ENCODE results near the gene CHN2.

The CHN2 gene

DNA sequence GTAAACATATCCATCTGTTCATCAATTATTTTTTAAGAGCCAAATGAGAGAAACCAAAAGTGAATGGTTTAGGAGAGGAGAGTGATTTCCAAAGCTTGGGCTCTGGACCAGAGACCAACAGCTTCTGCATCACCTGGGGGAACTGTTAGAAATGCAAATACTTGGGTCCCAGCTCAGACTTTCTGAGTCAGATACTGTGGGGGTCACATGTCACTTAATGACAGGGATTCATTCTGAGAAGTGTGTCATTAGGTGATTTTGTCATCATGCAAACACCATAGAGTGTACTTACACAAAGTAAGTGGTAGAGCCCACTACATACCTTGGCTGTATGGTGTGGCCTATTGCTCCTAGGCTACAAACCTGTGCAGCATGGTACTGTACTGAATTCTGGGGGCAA is 240.6 kb downstream of the CHN2 start:
- no peaks in the 10 kb centered on the region for H3K9me3 ChIP-seq (ENCODE audit: control extremely low read depth in 1 of 5, control insufficient read depth in 4 of 5, insufficient read depth in 2 of 5, low read depth in 1 of 5, low read length in 4 of 5)
- H3K27me3 ChIP-seq (replicated peaks in 2 of 5; ENCODE audit: control insufficient read depth in 4 of 5, insufficient read depth in 5 of 5, low read length in 4 of 5), result no peaks in the 10 kb centered on the region
- H3K4me1 ChIP-seq (ENCODE audit: control extremely low read depth in 1 of 4, control insufficient read depth in 4 of 4, insufficient read depth in 4 of 4, low read length in 3 of 4), result no peaks in the 10 kb centered on the region
- no peak for DNase-seq
- ChIA-PET CTCF (no interaction called here), POLR2A (no interaction called here)
- H3K27ac ChIP-seq (ENCODE audit: insufficient read depth in 1 of 2, low read depth in 1 of 2, low read length in 2 of 2, poor library complexity in 1 of 2, severe bottlenecking in 2 of 2), result no peak overlapping the region
- no peak overlapping the region for H3K4me3 ChIP-seq (ENCODE audit: control insufficient read depth in 1 of 7, extremely low read depth in 1 of 7, insufficient read depth in 4 of 7, low read depth in 2 of 7, low read length in 6 of 7)
- no peaks in the 10 kb centered on the region for H3K36me3 ChIP-seq (ENCODE audit: control insufficient read depth in 4 of 4, insufficient read depth in 4 of 4, low read length in 3 of 4)

DNA sequence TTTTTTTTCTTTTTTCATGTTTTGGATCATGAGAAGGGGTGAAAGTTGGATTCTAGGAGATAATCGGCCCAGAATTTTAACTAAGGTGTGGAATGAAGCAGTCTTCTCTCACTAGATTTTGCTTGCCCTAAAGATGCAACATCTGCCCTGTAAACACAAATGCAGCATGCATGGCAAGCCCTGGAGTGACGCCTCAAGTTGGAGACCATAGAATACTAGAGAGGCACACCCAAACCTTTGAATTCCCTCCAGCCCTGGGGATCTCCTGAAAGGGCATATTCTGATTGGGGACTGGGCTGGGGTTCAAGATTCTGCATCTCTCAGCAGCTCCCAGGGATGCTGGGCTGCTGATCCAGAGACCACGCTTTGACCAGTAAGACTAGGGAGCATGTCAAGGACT is 241.3 kb downstream of the CHN2 start:
- no peaks in the 10 kb centered on the region for H3K9me3 ChIP-seq (ENCODE audit: control extremely low read depth in 1 of 5, control insufficient read depth in 4 of 5, insufficient read depth in 2 of 5, low read depth in 1 of 5, low read length in 4 of 5)
- no peak for DNase-seq
- POLR2A ChIA-PET, result no interaction called here
- whole genome bisulfite sequencing (ENCODE audit: insufficient coverage), result 100% methylated on average over 1 of the region's 3 CpGs
- H3K4me3 ChIP-seq (ENCODE audit: control insufficient read depth in 1 of 7, extremely low read depth in 1 of 7, insufficient read depth in 4 of 7, low read depth in 2 of 7, low read length in 6 of 7), result no peak overlapping the region
- H3K4me1 ChIP-seq (ENCODE audit: control extremely low read depth in 1 of 4, control insufficient read depth in 4 of 4, insufficient read depth in 4 of 4, low read length in 3 of 4), result no peaks in the 10 kb centered on the region
- no peaks in the 10 kb centered on the region for H3K27me3 ChIP-seq (replicated peaks in 2 of 5; ENCODE audit: control insufficient read depth in 4 of 5, insufficient read depth in 5 of 5, low read length in 4 of 5)
- CTCF ChIA-PET, result interaction anchor here (0.9 kb wide), 1 partner anchor 17 kb away, joined by 3 read pairs; no protein-coding TSS in a partner anchor
- no peaks in the 10 kb centered on the region for H3K36me3 ChIP-seq (ENCODE audit: control insufficient read depth in 4 of 4, insufficient read depth in 4 of 4, low read length in 3 of 4)
- no peak overlapping the region for H3K27ac ChIP-seq (ENCODE audit: insufficient read depth in 1 of 2, low read depth in 1 of 2, low read length in 2 of 2, poor library complexity in 1 of 2, severe bottlenecking in 2 of 2)

DNA sequence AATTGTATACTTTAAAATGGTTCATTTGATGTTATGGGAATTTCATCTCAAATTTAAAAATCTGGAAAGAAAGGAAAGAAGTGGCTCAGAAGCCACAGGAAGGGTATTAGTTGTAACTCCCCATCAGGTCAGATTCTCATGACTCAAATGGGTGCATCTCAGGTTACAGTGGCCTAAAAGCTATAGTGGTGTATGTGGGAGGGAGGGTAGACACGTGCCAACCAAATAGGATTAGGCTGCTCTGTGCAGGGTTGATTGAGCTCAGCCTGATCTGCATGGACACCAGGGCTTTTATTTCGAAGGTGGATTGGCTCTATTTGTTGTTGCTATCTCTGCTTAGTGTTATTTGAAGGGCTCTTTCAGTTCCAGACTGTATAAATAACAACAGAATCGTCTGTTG is 247.6 kb downstream of the CHN2 start:
- no peak overlapping the region for H3K4me3 ChIP-seq (ENCODE audit: control insufficient read depth in 1 of 7, extremely low read depth in 1 of 7, insufficient read depth in 4 of 7, low read depth in 2 of 7, low read length in 6 of 7)
- no peak overlapping the region for H3K27ac ChIP-seq (ENCODE audit: insufficient read depth in 1 of 2, low read depth in 1 of 2, low read length in 2 of 2, poor library complexity in 1 of 2, severe bottlenecking in 2 of 2)
- WGBS (ENCODE audit: insufficient coverage), result 93% methylated on average over 2 of the region's 3 CpGs
- no peaks in the 10 kb centered on the region for H3K27me3 ChIP-seq (replicated peaks in 2 of 5; ENCODE audit: control insufficient read depth in 4 of 5, insufficient read depth in 5 of 5, low read length in 4 of 5)
- H3K36me3 ChIP-seq (ENCODE audit: control insufficient read depth in 4 of 4, insufficient read depth in 4 of 4, low read length in 3 of 4), result no peaks in the 10 kb centered on the region
- no peaks in the 10 kb centered on the region for H3K9me3 ChIP-seq (ENCODE audit: control extremely low read depth in 1 of 5, control insufficient read depth in 4 of 5, insufficient read depth in 2 of 5, low read depth in 1 of 5, low read length in 4 of 5)
- no peaks in the 10 kb centered on the region for H3K4me1 ChIP-seq (ENCODE audit: control extremely low read depth in 1 of 4, control insufficient read depth in 4 of 4, insufficient read depth in 4 of 4, low read length in 3 of 4)
- ChIA-PET POLR2A (no interaction called here), CTCF (no interaction called here)
- no peak for DNase-seq

DNA sequence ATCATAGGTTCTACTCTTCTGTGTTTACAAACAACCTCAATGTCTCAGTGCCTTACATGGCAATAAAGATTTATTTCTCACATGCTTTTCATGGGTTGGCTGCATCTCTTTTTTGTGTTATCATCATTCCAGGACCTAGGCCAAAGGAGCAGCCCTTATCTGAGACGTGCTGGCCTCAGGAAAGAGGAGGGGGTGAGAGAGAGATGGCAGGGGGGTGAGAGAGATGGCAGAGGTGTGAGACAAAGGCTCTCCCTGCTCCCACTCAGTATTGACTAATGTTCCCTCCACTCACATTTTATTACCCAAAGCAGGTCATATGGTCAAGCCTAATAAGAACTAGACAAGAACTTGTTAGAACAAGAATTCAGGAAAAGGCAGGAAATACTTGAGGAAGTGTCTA is 249.0 kb downstream of the CHN2 start:
- no peak overlapping the region for H3K4me3 ChIP-seq (ENCODE audit: control insufficient read depth in 1 of 7, extremely low read depth in 1 of 7, insufficient read depth in 4 of 7, low read depth in 2 of 7, low read length in 6 of 7)
- no peaks in the 10 kb centered on the region for H3K36me3 ChIP-seq (ENCODE audit: control insufficient read depth in 4 of 4, insufficient read depth in 4 of 4, low read length in 3 of 4)
- no peaks in the 10 kb centered on the region for H3K4me1 ChIP-seq (ENCODE audit: control extremely low read depth in 1 of 4, control insufficient read depth in 4 of 4, insufficient read depth in 4 of 4, low read length in 3 of 4)
- POLR2A ChIA-PET, result no interaction called here
- no peaks in the 10 kb centered on the region for H3K27me3 ChIP-seq (replicated peaks in 2 of 5; ENCODE audit: control insufficient read depth in 4 of 5, insufficient read depth in 5 of 5, low read length in 4 of 5)
- no peak for DNase-seq
- WGBS (ENCODE audit: insufficient coverage), result no CpG with 5 or more reads among the region's 1 CpG
- CTCF ChIA-PET, result no interaction called here
- no peaks in the 10 kb centered on the region for H3K9me3 ChIP-seq (ENCODE audit: control extremely low read depth in 1 of 5, control insufficient read depth in 4 of 5, insufficient read depth in 2 of 5, low read depth in 1 of 5, low read length in 4 of 5)
- H3K27ac ChIP-seq (ENCODE audit: insufficient read depth in 1 of 2, low read depth in 1 of 2, low read length in 2 of 2, poor library complexity in 1 of 2, severe bottlenecking in 2 of 2), result no peak overlapping the region

DNA sequence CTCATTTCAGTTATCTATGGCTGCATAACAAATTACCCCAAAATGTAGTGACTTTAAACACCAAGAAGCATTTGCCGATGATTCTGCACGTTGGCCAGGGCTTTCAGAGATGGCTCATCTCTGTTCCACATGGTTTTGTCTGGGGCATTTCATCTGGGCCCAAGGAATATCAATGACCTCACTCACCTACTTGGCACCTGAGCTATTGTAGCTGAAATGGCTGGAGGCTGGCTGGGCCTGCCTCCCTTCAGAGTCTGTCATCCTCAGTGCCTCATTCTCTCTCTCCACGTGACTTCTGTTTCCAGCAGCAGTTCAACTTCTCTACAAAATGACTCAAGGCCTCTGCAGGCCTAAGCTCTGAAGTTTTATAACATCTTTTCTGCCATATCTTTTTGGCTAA is 249.7 kb downstream of the CHN2 start:
- H3K4me1 ChIP-seq (ENCODE audit: control extremely low read depth in 1 of 4, control insufficient read depth in 4 of 4, insufficient read depth in 4 of 4, low read length in 3 of 4), result no peaks in the 10 kb centered on the region
- no peak for DNase-seq
- H3K4me3 ChIP-seq (ENCODE audit: control insufficient read depth in 1 of 7, extremely low read depth in 1 of 7, insufficient read depth in 4 of 7, low read depth in 2 of 7, low read length in 6 of 7), result no peak overlapping the region
- no peaks in the 10 kb centered on the region for H3K9me3 ChIP-seq (ENCODE audit: control extremely low read depth in 1 of 5, control insufficient read depth in 4 of 5, insufficient read depth in 2 of 5, low read depth in 1 of 5, low read length in 4 of 5)
- no peaks in the 10 kb centered on the region for H3K27me3 ChIP-seq (replicated peaks in 2 of 5; ENCODE audit: control insufficient read depth in 4 of 5, insufficient read depth in 5 of 5, low read length in 4 of 5)
- CTCF ChIA-PET, result no interaction called here
- POLR2A ChIA-PET, result no interaction called here
- no peak overlapping the region for H3K27ac ChIP-seq (ENCODE audit: insufficient read depth in 1 of 2, low read depth in 1 of 2, low read length in 2 of 2, poor library complexity in 1 of 2, severe bottlenecking in 2 of 2)
- 93% methylated on average over 3 of the region's 3 CpGs for WGBS (ENCODE audit: insufficient coverage)
- H3K36me3 ChIP-seq (ENCODE audit: control insufficient read depth in 4 of 4, insufficient read depth in 4 of 4, low read length in 3 of 4), result no peaks in the 10 kb centered on the region

DNA sequence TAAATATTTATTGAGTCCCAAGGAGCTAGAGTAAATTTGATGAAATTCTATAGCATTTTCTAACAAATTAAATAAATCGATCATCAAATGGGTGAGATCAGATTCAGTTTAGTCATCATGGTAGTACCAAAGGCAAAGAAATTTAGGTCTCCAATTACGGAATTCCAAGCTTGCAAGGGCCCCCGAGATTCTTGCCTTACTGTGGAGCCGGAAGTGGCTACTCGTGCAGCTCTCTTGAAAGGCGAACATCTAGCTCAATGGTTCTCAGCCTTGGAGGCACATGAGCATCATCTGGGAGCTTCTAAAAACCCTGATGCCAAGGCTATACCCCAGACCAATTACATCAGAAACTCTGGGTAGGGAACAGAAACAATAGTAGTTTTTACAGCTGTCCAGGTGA is 251.2 kb downstream of the CHN2 start:
- 89% methylated on average over 6 of the region's 6 CpGs for WGBS (ENCODE audit: insufficient coverage)
- Histone ChIP-seq H3K9me3 (ENCODE audit: control extremely low read depth in 1 of 5, control insufficient read depth in 4 of 5, insufficient read depth in 2 of 5, low read depth in 1 of 5, low read length in 4 of 5) (peaks cover 0 to 1% (median 0%) of the 10 kb centered on the region in 5 experiments), H3K27me3 (replicated peaks in 2 of 5; ENCODE audit: control insufficient read depth in 4 of 5, insufficient read depth in 5 of 5, low read length in 4 of 5) (no peaks in the 10 kb centered on the region), H3K36me3 (ENCODE audit: control insufficient read depth in 4 of 4, insufficient read depth in 4 of 4, low read length in 3 of 4) (no peaks in the 10 kb centered on the region), H3K4me1 (ENCODE audit: control extremely low read depth in 1 of 4, control insufficient read depth in 4 of 4, insufficient read depth in 4 of 4, low read length in 3 of 4) (no peaks in the 10 kb centered on the region), H3K27ac (ENCODE audit: insufficient read depth in 1 of 2, low read depth in 1 of 2, low read length in 2 of 2, poor library complexity in 1 of 2, severe bottlenecking in 2 of 2) (no peak overlapping the region), H3K4me3 (ENCODE audit: control insufficient read depth in 1 of 7, extremely low read depth in 1 of 7, insufficient read depth in 4 of 7, low read depth in 2 of 7, low read length in 6 of 7) (no peak overlapping the region)
- no peak for DNase-seq
- CTCF ChIA-PET, result no interaction called here
- POLR2A ChIA-PET, result no interaction called here

DNA sequence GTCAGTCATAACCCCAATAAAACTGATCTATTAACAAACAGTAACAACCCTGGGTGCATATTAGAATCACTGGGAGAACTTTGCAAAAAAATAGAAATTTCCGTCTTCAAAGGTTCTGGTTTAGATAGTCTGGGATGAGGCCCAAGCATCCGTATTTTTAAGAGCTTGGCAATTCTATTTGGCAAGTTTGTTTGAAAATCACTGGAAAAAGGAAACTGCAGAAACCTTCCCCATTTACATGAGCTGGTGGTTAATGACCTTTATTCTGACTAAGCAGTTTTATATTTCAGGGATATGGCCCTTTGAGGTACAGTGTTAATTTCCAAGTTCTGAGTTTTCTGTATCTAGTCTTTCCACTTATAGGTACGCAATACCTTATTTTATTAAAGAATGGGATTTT is 253.3 kb downstream of the CHN2 start:
- ChIA-PET POLR2A (no interaction called here), CTCF (interaction anchor here (1.0 to 1.1 kb wide), 2 partner anchors 16 to 39 kb away, joined by 3 to 4 read pairs; no protein-coding TSS in a partner anchor)
- no peak for DNase-seq
- Histone ChIP-seq H3K36me3 (ENCODE audit: control insufficient read depth in 4 of 4, insufficient read depth in 4 of 4, low read length in 3 of 4) (no peaks in the 10 kb centered on the region), H3K4me1 (ENCODE audit: control extremely low read depth in 1 of 4, control insufficient read depth in 4 of 4, insufficient read depth in 4 of 4, low read length in 3 of 4) (no peaks in the 10 kb centered on the region), H3K9me3 (ENCODE audit: control extremely low read depth in 1 of 5, control insufficient read depth in 4 of 5, insufficient read depth in 2 of 5, low read depth in 1 of 5, low read length in 4 of 5) (peaks cover 0 to 1% (median 0%) of the 10 kb centered on the region in 5 experiments), H3K27ac (ENCODE audit: insufficient read depth in 1 of 2, low read depth in 1 of 2, low read length in 2 of 2, poor library complexity in 1 of 2, severe bottlenecking in 2 of 2) (no peak overlapping the region), H3K27me3 (replicated peaks in 2 of 5; ENCODE audit: control insufficient read depth in 4 of 5, insufficient read depth in 5 of 5, low read length in 4 of 5) (no peaks in the 10 kb centered on the region), H3K4me3 (ENCODE audit: control insufficient read depth in 1 of 7, extremely low read depth in 1 of 7, insufficient read depth in 4 of 7, low read depth in 2 of 7, low read length in 6 of 7) (no peak overlapping the region)
- 100% methylated on average over 2 of the region's 3 CpGs for WGBS (ENCODE audit: insufficient coverage)

Data from common myeloid progenitor, CD34-positive (primary cell).